ENCODE data around the gene EBPL.

EBPL gene

DNA sequence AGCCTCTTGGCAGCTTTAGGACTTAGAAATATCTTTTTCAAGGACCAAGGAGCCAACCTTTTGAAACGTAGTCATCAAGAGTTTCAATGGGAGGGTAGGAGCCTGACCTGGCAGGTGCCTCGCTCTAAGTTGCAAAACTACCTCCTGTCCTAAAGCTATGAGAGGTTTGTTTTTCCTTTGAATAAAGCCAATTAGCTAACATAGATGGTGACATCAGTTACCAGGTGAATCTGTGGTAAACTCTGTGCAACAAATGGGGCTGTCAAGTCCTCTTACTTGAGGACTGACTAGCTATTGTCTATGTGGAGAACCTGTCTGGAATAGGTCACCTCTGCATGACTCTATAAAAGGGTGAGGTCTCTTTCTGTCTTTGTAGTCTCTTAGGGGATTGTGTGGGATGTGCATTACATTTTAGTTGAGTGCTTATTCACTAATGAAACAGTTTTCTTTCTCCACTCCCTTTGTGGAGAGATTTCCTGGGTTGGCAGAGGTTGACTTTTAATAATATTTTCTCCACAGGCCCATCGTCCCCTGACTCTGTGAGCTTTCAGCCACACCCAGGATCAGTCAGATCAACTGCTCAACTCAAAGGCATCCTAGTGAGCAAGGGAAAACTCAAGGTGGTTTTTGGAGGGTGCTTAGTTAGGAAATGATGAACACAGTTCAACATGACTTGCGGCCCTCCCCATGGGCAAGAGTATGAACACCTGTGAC lies 53.1 kb downstream of the EBPL start:
- Histone ChIP-seq H2AFZ (ENCODE audit: low read depth) (no peak overlapping the region), H3K27me3 (ENCODE audit: insufficient read depth, low read depth) (no peaks in the 10 kb centered on the region), H3K36me3 (ENCODE audit: insufficient read depth) (no peaks in the 10 kb centered on the region), H3K4me3 (IDR thresholded peaks at IDR 0.05; ENCODE audit: insufficient read depth, low read depth, low read length) (no peak overlapping the region), H3K4me1 (ENCODE audit: low read depth, poor library complexity, severe bottlenecking) (no peaks in the 10 kb centered on the region), H3K27ac (no peak overlapping the region), H3K9ac (no peak overlapping the region), H4K20me1 (ENCODE audit: insufficient read depth) (no peaks in the 10 kb centered on the region), H3K4me2 (no peak overlapping the region), H3K79me2 (ENCODE audit: insufficient read depth, low read depth) (no peaks in the 10 kb centered on the region)
- TF ChIP-seq CTCF (conservative IDR thresholded peaks at IDR 0.05; ENCODE audit: low read depth, low read length) = no peak

- H3K4me3 ChIP-seq (IDR thresholded peaks at IDR 0.05; ENCODE audit: insufficient read depth, low read depth, low read length) = no peak overlapping the region
These were observed 54.6 kb downstream of the EBPL start for GRCh38 chr13:49636705-49637104.

DNA sequence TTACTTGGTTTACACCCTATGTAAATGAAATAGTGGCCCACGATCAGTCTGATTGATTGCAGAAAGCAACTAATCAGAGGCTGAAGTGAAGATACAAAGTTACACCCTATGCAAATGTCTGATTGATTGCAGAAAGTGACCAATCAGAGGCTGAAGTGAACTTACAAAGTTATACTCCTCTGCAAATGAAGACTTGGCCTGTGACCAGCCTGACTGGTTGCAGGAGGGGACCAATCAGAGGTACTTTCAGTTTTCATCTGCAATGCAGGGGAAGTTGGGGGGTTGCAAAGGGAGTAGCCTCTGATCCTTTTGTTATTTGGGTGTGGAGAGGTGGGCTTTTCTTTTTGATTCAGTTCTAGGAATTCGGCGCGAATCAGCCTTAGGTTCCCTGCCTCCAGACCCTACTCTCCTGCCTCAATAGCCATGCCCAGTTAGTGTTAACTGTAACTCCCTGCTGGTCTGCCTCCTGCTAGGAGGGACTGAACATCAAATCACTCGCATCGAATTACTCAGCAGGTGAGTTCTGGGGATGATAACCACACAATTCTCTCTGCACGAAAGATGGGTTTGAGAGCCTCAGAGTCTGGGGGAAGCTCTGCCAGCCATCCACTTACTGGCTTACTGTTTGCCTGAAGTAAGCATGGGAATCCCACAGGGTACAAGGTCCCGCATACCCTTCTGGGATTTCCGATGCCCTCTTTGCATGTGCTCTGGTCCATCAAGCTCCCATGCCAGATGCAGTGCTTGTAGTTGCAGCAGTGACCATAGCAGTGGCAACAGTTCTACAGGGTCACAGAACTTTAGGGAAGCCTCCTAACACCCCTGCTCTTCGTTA lies 55.5 kb downstream of the EBPL start:
- Histone ChIP-seq H3K27me3 (ENCODE audit: insufficient read depth, low read depth) (no peaks in the 10 kb centered on the region), H3K4me1 (ENCODE audit: low read depth, poor library complexity, severe bottlenecking) (no peaks in the 10 kb centered on the region), H3K4me3 (IDR thresholded peaks at IDR 0.05; ENCODE audit: insufficient read depth, low read depth, low read length) (no peak overlapping the region), H4K20me1 (ENCODE audit: insufficient read depth) (no peaks in the 10 kb centered on the region), H3K9ac (no peak overlapping the region), H3K36me3 (ENCODE audit: insufficient read depth) (no peaks in the 10 kb centered on the region), H3K79me2 (ENCODE audit: insufficient read depth, low read depth) (no peaks in the 10 kb centered on the region), H2AFZ (ENCODE audit: low read depth) (no peak overlapping the region), H3K4me2 (no peak overlapping the region), H3K27ac (no peak overlapping the region)
- TF ChIP-seq CTCF (conservative IDR thresholded peaks at IDR 0.05; ENCODE audit: low read depth, low read length) = no peak

More at GRCh38 chr13:49636705-49637104, 54.6 kb downstream of the EBPL start:
- Histone ChIP-seq H4K20me1 (ENCODE audit: insufficient read depth) (no peaks in the 10 kb centered on the region), H3K79me2 (ENCODE audit: insufficient read depth, low read depth) (no peaks in the 10 kb centered on the region), H3K4me1 (ENCODE audit: low read depth, poor library complexity, severe bottlenecking) (no peaks in the 10 kb centered on the region), H3K9ac (no peak overlapping the region), H3K36me3 (ENCODE audit: insufficient read depth) (no peaks in the 10 kb centered on the region), H3K27ac (no peak overlapping the region), H3K4me2 (no peak overlapping the region), H3K27me3 (ENCODE audit: insufficient read depth, low read depth) (no peaks in the 10 kb centered on the region), H2AFZ (ENCODE audit: low read depth) (no peak overlapping the region)
- TF ChIP-seq CTCF (conservative IDR thresholded peaks at IDR 0.05; ENCODE audit: low read depth, low read length) = no peak

GRCh38 chr13:49633710-49634109 lies 57.6 kb downstream of the EBPL start:
- no peak overlapping the region for H3K27ac ChIP-seq
- no peak overlapping the region for H3K9ac ChIP-seq
- H3K27me3 ChIP-seq (ENCODE audit: insufficient read depth, low read depth) = no peaks in the 10 kb centered on the region
- H3K4me2 ChIP-seq = no peak overlapping the region
- H4K20me1 ChIP-seq (ENCODE audit: insufficient read depth) = no peaks in the 10 kb centered on the region
- no peaks in the 10 kb centered on the region for H3K79me2 ChIP-seq (ENCODE audit: insufficient read depth, low read depth)
- no peak overlapping the region for H2AFZ ChIP-seq (ENCODE audit: low read depth)
- TF ChIP-seq CTCF (conservative IDR thresholded peaks at IDR 0.05; ENCODE audit: low read depth, low read length) = no peak
- H3K36me3 ChIP-seq (ENCODE audit: insufficient read depth) = no peaks in the 10 kb centered on the region
- H3K4me3 ChIP-seq (IDR thresholded peaks at IDR 0.05; ENCODE audit: insufficient read depth, low read depth, low read length) = no peak overlapping the region
- no peaks in the 10 kb centered on the region for H3K4me1 ChIP-seq (ENCODE audit: low read depth, poor library complexity, severe bottlenecking)
